NB4 (cell line): ENCODE results near the gene OR10H5.

ENCODE experiments used
- CTCF ChIP-seq: IDR thresholded peaks from one replicate; pipeline ENCODE4 v1.5.1; 2012; ENCODE audit warnings: low read depth, low read length
- MYC ChIP-seq: IDR thresholded peaks from 2 replicates; pipeline ENCODE4 v1.6.1; 2011; ENCODE audit warnings: low read depth, low read length
- POLR2A ChIP-seq: IDR thresholded peaks from 2 replicates; pipeline ENCODE4 v1.6.1; 2011; ENCODE audit warnings: mild to moderate bottlenecking; ENCODE audit not compliant: insufficient read length; ENCODE audit errors: extremely low read depth
- TF ChIP-seq, protein P1 (sequence below): IDR thresholded peaks from 2 replicates; pipeline ENCODE4 v1.6.1; 2011; ENCODE audit warnings: low read depth, low read length

GRCh38 chr19:15759962-15760565 is 27.4 kb upstream of the OR10H5 start:
- TF ChIP-seq CTCF: peak; percentile 18
- no peak for TF ChIP-seq MYC
- TF ChIP-seq, protein P1, sequence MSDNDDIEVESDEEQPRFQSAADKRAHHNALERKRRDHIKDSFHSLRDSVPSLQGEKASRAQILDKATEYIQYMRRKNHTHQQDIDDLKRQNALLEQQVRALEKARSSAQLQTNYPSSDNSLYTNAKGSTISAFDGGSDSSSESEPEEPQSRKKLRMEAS: no peak
- TF ChIP-seq POLR2A: no peak
